Activated naive CD4-positive, alpha-beta T cell (primary cell): ENCODE measurements around the gene TCF7.
"Not testable (repeated sequence)": the region's sequence is repeated elsewhere in the genome, so short reads cannot be mapped to it uniquely, and the experiment has no call there.

Experiments
- DNase-seq, 4 experiments: peaks; one replicate each; lab custom pipeline; 2025; lab: John Stamatoyannopoulos, UW

Gene TCF7

DNA sequence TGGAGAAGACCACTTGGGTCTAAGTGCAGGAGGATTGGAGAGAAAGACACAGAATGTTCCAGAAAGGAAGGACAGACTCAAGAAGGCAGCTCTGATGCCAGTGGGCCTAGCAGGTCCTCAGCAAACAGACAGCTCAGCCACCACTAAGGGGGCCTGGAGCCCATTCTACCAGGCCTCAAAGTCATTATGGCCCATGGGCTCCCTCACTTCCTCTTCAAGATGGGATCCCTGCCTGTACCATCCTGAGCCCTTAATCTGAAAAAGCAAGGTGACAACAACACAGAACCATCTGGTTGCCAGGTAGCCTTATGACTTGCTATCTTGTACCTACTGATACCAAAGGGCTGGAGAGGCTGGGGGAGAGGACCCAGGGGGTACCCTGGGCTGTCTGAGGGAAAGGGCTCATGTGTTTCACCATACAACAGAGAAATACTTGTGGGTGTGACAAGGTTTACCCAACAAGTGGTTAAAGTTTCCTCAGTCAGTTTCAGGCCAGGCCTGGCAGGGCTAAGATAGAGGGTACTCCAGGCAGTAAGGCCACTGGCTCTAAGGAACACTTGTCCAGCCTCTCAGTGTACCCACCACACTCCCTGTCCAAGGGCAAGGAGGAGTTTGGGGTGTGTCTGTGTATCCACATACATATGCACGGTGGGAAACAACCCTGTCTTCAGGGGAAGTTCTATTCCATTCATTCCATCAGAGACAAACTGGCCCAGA lies 30.7 kb downstream of the TCF7 start:
- no peak for DNase-seq

DNA sequence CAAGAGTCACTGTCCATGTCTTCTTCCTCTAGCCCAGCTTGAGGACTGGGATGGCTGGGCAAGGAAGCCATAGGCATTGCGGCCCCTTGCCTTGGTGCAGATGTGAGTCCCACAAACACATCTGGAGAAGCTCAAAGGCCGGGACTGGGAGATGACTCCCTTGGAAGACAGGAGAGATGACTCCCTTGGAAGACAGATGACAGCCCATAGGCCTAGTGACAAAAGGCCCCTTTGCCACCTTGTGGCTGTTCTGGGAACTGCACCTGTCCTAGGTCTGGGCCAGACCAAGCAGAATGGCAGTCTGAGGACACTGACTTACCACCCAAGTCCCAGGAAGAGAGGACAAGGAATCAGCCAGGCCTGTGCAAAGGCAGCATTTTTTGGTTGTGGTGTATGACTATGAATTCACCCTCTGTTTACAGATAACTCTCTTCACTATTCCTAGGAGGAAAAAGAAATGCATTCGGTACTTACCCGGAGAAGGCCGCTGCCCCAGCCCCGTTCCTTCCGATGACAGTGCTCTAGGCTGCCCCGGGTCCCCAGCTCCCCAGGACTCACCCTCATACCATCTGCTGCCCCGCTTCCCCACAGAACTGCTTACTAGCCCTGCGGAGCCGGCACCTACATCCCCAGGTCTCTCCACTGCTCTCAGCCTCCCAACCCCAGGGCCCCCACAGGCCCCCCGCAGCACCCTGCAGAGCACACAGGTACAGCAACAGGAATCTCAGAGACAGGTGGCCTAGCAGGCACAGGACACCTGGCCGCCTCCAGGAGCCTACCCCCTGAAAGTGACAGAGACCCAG lies 31.5 kb downstream of the TCF7 start:
- DNase-seq: peak; percentile 50 to 89 (median 78)

DNA sequence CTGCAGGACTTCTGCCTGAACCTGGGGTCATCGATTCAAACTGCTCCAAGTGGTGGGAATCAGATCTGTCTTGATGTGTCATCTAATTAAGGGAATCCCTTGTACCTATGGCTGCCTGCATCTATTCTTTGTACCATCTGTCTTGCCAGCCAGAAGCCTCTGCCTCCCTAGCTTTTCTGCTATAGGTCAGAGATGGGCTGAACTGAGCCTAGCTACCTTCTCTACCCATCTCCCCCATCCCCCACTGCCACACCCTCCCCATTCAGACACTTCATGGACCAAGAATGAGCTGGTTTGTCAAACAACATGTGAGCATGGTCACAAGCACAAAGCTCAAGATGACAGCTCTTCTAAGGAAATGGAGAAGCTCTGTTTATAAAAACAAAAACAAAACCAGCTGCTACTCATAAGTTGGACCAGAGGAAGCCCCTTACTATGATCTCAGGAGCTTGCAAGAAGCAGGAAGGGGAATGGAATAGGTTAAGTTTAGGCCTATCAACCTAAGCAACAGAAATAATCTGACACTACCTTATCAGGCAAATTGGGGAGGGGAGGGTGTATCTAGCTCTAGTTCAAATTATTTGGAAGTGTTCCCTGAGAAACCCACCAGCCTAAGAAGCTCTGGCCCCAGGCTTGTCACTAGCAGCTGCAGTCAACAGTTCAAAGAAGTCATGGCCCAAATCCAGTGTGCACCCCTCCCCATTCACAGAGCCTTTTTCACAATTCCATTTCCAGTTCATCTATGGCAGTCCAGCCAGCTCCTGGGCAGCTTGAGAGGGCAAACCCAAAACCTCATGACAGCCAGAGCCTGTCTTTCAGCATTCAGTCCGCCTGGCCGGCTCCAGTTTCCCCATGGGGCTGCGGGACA lies 32.4 kb downstream of the TCF7 start:
- DNase-seq: no peak

DNA sequence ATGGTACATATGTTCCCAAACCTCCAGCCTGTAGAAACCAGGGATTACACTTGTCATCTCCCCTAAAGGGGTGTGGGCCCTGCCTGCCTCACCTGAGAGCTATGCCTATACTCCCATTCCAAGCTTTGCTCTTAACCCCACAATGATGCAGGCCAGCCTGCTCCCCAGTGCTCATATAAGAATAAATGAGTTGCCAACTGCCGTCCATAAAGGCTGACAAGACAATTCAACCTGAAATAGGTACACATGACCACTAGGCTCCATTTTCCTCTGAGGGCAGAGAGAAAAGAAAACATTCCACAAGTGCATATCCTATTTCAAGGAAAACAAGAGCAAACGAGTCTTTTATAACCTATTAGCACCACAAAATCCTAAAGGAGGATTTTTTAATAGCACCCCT lies 33.8 kb downstream of the TCF7 start:
- DNase-seq: no peak

DNA sequence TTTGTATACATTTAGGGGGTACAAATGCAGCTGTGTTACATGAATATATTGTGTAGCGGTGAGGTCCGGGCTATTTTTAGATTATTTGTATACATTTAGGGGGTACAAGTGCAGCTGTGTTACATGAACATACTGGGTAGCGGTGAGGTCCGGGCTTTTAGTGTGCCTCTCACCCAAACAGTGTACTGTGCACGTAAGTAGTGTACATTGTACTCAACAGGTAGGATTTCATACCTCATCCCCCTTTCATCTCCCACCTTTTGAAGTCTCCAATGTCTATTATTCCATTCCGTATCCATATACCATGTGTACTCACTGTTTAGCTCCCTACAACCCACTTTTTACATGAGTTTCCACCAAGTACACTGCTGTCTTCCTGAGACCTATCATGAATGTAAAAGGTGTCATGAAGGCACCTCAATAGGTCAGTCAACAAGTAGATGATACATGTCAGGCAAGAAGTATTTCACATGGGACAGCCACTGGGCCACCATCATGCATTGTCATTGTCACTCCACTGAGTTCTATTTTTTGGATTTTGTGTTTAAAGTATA lies 34.6 kb downstream of the TCF7 start:
- DNase-seq: no peak

DNA sequence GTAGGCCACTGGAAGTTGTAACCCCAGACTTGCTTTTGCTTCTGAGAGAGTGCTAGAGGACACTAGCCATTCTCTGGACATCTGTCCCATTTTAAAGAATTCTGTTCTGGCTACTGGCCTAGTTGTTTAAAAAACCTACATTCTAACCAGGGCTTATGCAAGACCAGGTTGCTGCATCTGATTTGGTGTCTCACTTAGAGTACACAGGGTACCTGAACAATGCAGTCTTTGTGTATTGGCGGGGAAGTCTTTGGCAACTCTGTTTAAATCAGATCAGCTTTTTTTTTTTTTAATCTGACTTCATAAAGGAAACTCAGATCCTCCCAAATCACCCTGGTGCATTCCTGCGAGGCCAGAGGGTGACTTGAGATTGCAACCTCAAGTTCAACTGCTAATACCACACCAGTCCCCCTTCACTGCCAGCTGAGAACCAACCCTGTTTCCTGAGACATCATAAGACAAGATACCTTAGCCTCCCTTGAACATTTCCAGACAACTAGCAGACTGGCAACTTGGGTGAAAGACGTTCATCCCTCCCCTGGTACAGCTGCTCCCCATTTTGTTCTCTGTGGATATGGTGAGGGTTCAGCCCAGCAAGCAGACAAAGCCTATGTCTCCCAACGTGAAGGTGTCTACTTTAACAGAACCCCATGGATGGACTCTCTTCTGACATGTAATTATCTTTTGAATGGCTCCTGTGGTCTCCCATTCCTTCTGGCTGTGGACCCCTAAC lies 35.3 kb downstream of the TCF7 start:
- no peak for DNase-seq

DNA sequence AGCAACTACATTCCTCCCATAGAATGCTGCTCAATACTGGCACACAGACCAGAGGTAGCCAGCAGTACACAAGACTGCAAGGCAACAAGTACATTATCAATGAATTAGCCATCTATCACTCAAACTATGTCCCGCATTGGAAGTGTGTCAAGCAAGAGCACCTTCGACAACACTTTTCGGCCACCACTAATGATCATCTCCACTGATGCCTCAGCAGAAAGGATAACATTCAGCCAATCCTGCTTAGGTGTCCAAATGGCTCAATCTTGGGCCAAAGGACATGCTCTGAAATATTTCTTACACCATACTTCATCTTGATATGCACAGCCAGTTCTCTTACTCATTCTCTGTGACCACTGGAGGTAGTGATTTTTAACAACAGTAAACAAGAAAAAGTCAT lies 37.2 kb downstream of the TCF7 start:
- DNase-seq: no peak

DNA sequence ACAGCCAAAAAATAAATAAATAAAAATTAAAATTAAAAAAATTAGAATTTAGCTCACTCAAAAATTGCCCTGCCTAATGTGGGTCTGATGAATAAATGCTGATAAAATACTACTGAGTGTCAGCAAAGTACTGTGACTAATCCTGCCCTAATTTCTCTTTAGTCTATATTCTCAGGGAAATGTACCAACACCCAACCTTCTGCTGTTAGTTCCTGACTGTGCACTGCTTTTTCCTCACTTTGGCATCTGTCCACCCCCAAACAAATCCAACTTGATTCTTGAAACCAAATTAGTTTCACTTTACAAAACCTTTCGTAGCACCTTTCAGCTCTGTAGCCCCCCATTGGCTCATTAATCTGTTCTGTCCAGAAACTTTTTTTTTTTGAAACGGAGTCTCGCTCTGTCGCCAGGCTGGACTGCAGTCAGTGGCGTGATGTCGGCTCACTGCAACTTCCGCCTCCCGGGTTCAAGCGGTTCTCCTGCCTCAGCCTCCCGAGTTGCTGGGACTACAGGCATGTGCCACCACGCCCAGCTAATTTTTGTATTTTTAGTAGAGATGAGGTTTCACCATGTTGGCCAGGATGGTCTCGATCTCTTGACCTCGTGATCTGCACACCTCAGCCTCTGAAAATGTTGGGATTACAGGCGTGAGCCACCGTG lies 37.8 kb downstream of the TCF7 start:
- DNase-seq: not testable (repeated sequence)

DNA sequence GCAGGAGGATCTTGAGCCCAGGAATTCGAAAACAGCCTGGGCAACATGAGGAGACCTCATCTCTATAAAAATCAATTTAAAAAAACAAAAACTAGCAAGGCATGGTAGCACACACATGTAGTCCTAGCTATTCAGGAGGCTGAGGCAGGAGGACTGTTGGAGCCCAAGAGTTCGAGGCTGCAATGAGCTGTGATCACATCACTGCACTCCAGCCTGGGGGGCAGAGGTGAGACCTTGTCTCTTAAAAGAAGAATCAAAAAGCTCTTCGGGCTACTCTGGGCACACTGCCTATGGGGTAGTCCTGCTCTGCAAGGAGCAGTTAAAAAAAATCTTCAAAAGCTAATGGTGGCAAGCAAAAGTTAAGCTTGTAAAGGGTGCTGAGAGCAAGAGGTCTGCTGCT lies 38.8 kb downstream of the TCF7 start:
- no peak for DNase-seq

DNA sequence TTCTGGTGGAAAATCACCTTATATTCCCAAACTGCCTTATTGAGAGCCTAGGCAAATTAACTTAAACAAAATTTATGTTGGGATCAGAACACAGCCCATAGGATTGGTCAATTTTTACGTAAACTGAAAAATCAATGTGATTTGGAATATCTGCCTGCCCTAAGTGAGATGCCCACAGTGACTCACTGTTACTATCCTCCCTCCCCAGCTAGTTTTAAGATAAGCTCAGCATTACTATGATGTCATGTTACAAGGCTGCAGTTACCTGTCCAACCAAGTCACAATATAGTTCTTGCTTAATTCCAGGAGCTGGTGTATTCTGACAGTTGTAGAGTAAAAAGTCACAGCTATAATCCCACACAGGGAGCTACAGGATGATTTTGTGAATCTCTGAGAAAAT lies 39.2 kb downstream of the TCF7 start:
- no peak for DNase-seq

DNA sequence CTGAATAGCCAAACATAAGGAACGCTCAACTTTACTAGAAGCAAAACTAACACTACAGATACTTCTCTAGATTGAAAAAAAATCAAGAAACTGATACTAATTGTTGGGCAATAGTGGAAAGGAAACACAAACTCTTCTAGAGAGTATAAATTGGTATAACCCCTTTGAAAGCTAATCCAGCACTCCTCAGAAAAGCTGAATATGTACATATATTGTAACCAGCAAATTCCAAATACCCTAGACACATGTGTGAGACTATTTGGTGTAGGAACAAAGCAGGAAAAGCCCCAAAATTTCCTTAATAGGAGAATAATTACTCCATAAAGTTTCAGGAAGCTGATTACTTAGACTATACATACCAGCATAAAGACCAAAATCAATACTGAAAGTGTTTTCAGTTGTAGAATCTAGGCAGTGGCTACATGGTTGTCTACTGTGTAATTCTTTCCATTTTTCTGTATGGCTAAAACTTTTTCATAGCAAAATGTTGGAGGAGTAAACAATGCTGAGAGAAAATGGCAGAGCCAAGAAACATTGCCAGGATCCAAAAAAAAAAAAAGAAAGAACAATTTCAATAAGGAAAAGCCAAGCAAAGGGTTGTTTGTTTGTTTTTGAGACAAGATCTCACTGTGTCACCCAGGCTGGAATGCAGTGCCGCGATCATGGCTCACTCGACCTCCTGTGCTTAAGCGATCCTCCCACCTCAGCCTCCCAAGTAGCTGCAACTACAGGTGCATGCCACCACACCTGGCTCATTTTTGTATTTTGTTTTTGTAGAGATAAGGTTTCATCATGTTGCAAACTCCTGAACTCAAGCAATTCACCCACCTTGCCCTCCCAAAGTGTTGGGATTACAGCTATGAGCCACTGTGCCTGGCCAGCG lies 47.3 kb downstream of the TCF7 start:
- no peak for DNase-seq

DNA sequence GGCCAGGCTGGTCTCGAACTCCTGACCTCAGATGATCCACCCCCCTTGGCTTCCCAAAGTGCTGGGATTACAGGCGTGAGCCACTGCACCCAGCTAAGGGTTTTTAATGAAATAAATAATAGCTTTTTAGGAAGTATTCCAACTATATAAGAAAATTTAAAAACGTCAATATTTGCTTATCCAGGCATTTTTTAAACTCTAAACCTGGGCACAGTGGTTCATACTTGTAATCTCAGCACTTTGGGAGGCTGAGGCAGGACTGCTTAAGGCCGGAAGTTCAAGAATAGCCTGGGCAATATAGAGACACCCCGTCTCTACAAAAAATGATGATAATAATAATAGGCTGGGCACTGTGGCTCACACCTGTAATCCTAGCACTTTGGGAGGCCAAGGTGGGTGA lies 48.1 kb downstream of the TCF7 start:
- no peak for DNase-seq

DNA sequence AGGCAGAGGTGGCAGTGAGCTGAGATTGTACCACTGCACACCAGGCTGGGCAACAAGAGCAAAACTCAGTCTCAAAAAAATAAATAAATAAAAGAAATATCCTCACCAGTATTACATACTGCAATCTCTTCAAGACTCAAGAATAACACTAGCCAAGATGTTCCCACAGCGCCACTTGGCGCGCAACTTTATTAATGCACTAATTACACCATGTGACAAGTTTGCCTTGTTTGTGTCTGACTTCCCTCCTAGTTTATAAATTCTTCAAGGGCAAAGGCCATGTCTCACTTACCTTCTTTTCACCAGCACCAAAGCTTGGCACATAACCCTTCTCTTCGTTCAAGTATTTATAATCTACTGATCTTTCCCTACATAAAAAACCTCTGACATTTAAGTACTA lies 57.5 kb downstream of the TCF7 start:
- no peak for DNase-seq

DNA sequence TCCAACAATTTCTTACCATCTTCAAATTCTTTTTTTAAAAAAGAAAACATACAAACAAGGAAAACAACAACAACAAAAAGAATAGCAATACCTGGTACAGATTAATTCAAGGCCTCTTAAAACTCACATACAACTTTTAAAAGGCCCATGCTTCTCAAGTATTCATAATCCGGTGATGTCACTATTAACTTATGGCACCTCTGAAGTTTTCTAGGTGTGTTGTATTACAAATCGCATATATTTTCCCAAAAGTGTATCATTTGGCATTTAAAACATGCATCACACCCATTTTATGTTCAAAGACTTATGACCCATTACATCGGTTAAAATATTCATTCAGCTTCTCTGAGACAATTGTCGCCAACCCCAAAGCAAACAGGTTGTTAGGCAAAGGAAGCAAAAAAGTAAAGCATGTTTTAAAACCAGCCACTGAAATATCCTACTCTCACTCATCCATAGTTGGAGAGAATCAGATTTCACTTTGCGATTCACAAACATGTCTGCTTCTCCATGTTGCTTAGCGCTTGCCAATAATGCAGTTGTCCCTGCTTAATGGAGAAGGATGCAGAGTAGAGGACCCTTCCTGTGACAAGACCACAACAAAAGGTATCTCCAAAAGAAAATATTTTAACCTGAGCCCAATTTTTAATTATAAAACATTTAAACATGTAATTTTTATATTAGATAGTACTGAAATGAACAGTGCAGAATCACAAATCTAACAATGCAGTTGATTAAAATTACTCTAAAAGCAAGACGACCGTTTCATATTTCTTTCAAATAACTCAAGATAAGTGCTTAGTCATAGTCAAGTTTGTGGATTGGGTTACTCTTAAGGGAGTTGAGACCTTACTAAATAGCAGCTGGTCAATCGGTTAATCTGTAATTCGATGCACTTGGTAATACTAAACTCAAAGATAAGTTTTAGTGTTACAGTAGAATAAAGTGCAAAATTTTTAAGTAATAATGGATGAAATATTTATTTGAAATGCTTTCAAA lies 60.7 kb downstream of the TCF7 start:
- no peak for DNase-seq

DNA sequence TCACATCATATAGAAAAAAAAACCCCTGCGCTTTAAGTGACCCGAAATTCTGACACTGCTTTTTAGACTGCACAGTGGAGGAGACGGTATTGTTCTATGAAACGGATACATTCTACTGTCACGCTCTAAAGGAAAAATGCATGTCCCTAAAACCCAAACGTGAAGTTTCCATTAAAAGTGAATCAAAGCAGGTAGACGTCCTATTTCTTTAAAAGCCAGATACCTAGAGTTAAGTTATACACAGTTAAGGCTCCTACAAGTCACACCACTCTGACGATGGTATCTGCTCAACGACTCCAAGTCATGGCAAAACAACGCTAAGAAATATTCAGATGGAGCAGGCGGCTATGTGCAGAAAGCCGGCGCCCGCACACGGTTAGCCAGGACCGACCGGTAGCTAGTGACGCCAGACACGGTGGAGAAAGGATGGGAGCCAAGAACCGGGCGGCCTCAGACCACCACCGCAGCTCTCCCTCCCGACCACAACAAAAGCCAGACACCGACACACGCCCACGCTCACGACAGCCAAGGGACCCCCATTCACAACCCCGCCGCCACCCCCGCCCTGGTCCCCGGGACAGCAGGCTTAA lies 61.5 kb downstream of the TCF7 start:
- peak in 1 of 4 experiments; percentile 50 for DNase-seq

DNA sequence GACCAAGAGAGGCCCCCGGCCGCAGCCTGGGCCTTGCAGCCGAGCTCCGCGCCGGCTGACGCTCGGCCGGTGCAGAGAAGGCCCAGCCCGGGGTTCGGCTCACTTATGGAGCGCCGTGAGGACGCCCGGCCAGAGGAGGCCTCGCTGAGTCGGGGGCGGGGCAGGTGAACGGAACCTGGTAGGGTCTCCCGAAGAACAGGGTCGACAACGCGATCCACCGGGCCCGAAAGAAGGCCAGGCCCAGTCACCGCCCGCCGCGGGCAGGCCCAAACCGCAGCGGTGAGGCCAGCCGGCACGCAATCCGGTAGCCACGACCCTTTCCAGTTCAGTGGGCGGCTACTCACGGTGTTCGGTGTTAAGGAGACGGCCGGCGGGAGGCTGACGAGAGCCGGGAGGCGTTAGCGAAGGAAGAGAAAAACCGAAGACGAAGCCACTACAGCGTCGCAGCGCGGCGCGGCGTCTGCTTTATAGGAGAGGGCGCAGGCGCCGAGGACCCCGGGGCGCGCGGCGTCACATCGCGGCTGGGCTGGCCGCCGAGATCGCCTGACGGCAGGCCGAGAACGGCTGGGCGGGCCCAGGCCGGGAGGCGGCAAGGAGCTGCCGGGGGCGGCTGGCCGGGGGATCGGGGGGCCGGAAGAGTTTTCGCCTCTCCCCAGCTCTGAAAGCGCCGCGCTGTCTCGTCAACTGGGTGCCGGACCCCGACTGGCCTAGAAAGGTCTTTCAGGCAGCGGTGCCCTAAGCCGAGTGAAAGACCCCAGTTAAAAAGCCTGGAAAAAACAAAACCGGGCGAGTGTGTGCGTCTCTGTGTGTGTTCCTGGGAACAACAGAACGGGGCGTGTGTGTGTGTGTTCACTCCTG lies 62.3 kb downstream of the TCF7 start, which contains the start of gene SKP1:
TSS of gene SKP1 (minus strand) at position 440 of the 858 bp plus-strand sequence. CDS start 2,928 bp downstream, outside the sequence.
- peak; percentile 74 to 85 (median 77) for DNase-seq
